ENCODE results near the gene CFC1B. TPM values are rescaled to one million over a fixed set of nuclear protein-coding genes. Genes with fewer than 3 reads are reported as not detected.
"Not testable (repeated sequence)": the region's sequence is repeated elsewhere in the genome, so short reads cannot be mapped to it uniquely, and the experiment has no call there.

Gene CFC1B
- total RNA-seq, result not detected in 2 replicates

DNA sequence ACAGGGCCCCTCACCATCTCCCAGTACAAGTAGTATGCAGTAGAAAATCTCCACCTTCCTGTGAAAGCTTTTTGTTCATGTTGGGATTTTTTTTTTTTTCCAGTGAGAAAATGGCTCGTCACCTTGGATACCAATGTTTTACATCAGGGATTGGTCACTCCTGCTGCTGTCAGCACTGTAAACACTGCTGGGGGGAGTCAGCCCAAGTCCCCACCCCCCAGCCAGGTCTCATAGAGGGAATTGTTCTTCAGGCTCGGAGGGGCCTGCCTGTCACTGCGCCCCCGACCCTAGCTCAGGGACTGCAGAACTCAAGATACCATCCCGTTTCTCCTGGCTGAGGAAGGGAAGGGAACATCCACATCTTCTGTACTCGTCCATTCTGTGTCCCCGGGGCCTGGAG, at the start of gene CFC1B:
Gene CFC1B (plus strand): TSS at position 231 of the 400 bp plus-strand sequence. CDS start 263 bp downstream, outside the sequence.
- H3K9me3 Mint-ChIP-seq; H3K4me3 Mint-ChIP-seq (ENCODE audit: low read depth); DNase-seq (ENCODE audit: low spot score): not testable (repeated sequence)

DNA sequence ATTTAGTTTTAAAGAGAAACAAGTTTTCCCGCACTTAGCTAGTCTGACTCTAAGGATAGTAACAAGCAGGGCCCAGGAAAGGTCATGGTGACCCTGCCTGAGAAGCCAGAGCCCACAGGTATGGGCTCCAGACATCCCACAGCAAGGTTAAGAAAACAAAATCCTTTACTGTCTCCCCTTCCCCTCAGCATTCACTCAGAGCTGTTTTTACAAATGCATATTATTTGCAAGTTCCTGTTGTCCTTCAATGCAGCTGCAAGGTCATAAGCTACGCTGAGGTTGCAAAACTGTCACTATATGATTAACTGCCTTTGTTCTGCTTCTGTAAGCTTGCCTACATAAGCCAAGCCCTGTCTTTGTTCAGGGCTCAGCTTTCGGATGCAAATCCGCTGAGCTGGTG, 29.9 kb upstream of the CFC1B start:
- H3K27ac Mint-ChIP-seq; H3K4me3 Mint-ChIP-seq (ENCODE audit: low read depth); intact Hi-C loops (cut with micrococcal nuclease); H3K36me3 Mint-ChIP-seq (ENCODE audit: low read depth); H3K9me3 Mint-ChIP-seq; DNase-seq (ENCODE audit: low spot score); H3K4me1 Mint-ChIP-seq (ENCODE audit: low read depth); H3K27me3 Mint-ChIP-seq (ENCODE audit: low read depth): not testable (repeated sequence)

More for the DNA sequence above, at the start of gene CFC1B:
- intact Hi-C loops (cut with micrococcal nuclease); H3K36me3 Mint-ChIP-seq (ENCODE audit: low read depth); H3K4me1 Mint-ChIP-seq (ENCODE audit: low read depth); H3K27me3 Mint-ChIP-seq (ENCODE audit: low read depth); H3K27ac Mint-ChIP-seq: not testable (repeated sequence)

DNA sequence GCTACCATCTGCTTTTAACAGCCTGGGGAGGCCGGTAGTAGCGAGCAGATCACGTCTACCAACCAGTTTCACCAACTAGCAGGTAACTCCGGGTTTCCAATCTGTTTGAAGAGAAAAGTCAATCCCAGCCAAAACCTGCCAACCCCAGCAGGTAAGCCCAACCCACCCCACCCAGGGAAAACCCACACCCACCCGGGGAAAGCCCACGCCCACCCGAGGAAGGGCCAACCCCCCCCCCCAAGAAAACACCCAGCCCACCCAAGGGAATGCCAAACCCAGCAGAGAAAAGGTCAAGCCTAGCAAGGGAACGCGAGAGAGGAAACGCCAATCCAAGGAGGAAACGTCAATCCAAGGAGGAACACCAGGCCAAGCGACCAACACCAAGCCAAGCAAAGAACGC, 11.8 kb upstream of the CFC1B start, which contains the start of gene POTEI:
Gene POTEI (minus strand): TSS at position 101 of the 400 bp plus-strand sequence. CDS start 93 bp downstream, at position 8.
- H3K27ac Mint-ChIP-seq; H3K4me1 Mint-ChIP-seq (ENCODE audit: low read depth); H3K4me3 Mint-ChIP-seq (ENCODE audit: low read depth); H3K9me3 Mint-ChIP-seq; DNase-seq (ENCODE audit: low spot score); H3K27me3 Mint-ChIP-seq (ENCODE audit: low read depth); intact Hi-C loops (cut with micrococcal nuclease); H3K36me3 Mint-ChIP-seq (ENCODE audit: low read depth): not testable (repeated sequence)

DNA sequence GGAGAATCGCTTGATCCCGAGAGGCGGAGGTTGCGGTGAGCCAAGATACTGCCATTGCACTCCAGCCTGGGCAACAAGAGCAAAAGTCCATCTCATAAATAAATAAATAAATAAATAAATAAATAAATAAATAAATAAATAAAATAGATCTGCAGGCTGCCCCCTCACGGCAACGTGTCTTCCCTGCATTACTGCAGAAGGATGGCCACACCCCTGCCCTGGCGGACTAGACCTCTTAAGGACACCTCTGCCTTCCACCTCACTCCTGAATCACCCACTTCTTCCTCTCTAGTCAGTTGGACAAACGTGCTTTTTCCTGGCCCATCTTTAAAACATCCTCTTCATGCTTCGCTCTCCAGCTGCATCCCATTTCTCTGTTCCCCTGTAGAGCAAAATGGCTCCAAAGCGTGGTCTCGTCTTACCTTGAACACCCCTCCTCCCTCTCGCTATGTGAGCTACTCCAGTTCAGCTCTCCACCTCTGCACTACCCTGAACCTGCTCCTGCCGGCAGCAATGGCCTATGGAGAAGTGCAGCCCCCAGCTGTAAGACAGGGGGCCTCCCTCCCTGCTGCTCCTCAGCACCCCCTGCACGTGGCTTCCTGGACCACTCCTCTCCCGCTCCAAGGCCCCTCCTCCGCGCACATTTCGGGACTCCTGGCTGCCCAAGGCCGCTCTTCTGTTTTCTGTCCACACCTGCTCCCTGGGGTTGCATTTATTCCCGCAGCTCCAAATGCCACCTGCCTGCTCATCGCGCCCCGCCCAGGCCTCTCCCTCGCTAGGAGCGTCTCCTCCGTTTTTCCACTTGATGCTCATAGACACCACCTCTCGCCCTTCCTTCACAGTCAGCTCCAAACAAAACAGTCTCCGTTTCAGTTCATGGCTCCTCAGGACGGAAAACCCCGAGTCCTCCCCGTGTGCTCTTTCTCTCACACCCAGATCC, 9.9 kb upstream of the CFC1B start:
- H3K9me3 Mint-ChIP-seq; DNase-seq (ENCODE audit: low spot score); intact Hi-C loops (cut with micrococcal nuclease): not testable (repeated sequence)

DNA sequence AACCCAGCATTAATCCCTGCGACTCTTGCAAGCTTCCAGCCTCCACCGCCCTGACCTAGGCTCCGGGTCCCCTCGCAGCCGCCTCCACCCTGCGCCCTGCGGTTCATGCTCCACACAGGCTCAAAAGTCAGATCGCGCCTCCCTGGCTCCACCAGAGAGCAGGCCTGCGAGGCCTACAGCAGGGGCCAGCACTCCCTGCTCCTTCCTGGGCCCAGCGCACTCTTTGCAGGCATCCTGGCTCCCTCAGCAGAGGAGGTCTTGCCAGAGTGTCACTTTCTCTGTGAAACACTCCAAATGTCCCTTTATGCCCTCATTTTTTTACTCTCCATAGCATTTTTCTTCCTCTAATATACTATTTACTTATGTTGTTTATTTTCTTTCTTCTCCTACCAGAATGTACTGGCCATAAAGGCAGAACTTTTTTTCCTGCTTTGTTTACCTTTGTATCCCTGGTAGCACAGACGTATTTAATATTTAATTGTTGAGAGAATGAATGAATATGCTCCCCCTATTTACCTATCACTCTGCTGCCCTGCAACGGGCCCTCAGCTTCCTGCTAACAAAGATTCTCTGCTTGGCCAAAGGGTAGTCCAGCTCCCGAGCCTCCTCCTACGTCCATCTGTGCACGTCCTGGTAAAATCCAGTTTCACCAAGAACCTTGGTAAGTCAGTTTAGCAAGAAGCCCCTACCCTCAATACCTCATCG, 9.1 kb upstream of the CFC1B start:
- H3K27me3 Mint-ChIP-seq (ENCODE audit: low read depth); H3K9me3 Mint-ChIP-seq; H3K36me3 Mint-ChIP-seq (ENCODE audit: low read depth); H3K4me1 Mint-ChIP-seq (ENCODE audit: low read depth); DNase-seq (ENCODE audit: low spot score); H3K4me3 Mint-ChIP-seq (ENCODE audit: low read depth); H3K27ac Mint-ChIP-seq; intact Hi-C loops (cut with micrococcal nuclease): not testable (repeated sequence)

More for the DNA sequence above, 9.9 kb upstream of the CFC1B start:
- not testable (repeated sequence) for H3K27me3 Mint-ChIP-seq (ENCODE audit: low read depth); H3K36me3 Mint-ChIP-seq (ENCODE audit: low read depth); H3K27ac Mint-ChIP-seq; H3K4me1 Mint-ChIP-seq (ENCODE audit: low read depth); H3K4me3 Mint-ChIP-seq (ENCODE audit: low read depth)

DNA sequence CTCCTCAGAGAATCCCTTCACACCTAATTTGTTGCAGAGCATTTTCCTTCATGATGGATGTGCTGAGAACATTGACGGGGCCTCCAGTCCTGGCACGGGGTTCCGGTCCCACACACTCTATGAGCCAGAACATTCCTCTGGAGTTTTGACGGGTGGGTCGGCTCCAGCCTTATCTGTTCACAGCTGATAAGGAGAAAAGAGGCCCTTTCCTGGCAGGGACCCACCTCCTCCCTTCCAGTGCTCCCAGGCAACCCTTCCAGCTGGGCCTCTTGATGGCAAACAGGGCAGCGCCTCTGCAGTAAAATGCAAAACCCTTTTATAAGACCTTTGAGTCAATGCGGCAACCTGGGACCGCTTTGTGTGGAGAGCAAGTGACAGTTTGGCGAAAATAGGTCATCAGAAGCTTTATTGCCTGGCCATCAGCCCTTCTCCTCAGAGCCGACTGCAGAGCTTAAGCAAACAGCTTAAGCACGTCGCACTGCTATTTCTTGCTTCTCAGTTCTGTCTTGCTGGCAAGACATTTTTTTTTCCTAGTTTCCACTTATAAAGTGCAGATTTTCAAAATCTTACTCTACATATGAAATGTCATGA, 2.4 kb upstream of the CFC1B start:
- H3K36me3 Mint-ChIP-seq (ENCODE audit: low read depth); H3K4me1 Mint-ChIP-seq (ENCODE audit: low read depth); H3K27me3 Mint-ChIP-seq (ENCODE audit: low read depth); intact Hi-C loops (cut with micrococcal nuclease); DNase-seq (ENCODE audit: low spot score); H3K9me3 Mint-ChIP-seq; H3K27ac Mint-ChIP-seq; H3K4me3 Mint-ChIP-seq (ENCODE audit: low read depth): not testable (repeated sequence)

DNA sequence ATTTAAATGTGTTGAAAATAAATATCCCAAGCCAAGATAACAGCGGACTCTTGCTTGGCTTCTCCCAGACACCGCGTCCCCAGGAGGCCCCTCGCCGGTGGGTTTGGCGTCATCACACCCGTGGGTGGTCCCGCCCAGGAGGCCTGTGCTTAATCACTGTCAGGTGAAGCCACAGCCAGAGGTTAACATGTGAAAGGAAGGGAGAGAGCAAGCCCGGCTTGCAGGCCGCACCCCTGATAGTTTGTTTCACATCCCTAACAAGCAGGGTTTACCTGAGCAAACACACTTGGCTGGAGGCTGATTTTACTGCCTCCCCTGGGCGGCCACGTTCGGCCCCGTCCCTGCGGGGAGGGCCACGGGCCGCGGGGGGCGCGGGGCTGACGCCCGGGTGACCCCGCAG, 1.4 kb downstream of the CFC1B start:
- H3K4me1 Mint-ChIP-seq (ENCODE audit: low read depth); H3K9me3 Mint-ChIP-seq; H3K27me3 Mint-ChIP-seq (ENCODE audit: low read depth); DNase-seq (ENCODE audit: low spot score); intact Hi-C loops (cut with micrococcal nuclease); H3K4me3 Mint-ChIP-seq (ENCODE audit: low read depth); H3K27ac Mint-ChIP-seq; H3K36me3 Mint-ChIP-seq (ENCODE audit: low read depth): not testable (repeated sequence)

DNA sequence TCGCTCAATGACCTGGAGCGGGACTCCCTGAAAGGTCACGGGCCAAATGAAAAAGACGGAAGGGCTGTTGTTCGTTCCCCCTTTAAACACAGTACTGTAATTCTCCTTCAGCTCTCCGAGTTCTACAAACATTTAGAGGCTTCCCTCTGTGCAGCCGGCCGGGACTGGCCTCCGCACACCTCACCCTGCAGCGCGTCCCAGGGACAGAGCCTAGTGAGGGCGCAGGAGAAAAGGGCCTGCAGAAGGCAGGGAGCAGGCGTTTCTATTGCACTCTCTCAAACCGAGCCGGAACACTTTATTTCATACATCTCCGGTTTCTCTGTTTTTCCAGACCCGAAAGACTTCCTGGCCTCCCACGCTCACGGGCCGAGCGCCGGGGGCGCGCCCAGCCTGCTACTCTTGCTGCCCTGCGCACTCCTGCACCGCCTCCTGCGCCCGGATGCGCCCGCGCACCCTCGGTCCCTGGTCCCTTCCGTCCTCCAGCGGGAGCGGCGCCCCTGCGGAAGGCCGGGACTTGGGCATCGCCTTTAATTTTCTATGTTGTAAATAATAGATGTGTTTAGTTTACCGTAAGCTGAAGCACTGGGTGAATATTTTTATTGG, 6.4 kb downstream of the CFC1B start:
- H3K9me3 Mint-ChIP-seq; intact Hi-C loops (cut with micrococcal nuclease); H3K4me3 Mint-ChIP-seq (ENCODE audit: low read depth); H3K27me3 Mint-ChIP-seq (ENCODE audit: low read depth); H3K4me1 Mint-ChIP-seq (ENCODE audit: low read depth); H3K36me3 Mint-ChIP-seq (ENCODE audit: low read depth); DNase-seq (ENCODE audit: low spot score); H3K27ac Mint-ChIP-seq: not testable (repeated sequence)

DNA sequence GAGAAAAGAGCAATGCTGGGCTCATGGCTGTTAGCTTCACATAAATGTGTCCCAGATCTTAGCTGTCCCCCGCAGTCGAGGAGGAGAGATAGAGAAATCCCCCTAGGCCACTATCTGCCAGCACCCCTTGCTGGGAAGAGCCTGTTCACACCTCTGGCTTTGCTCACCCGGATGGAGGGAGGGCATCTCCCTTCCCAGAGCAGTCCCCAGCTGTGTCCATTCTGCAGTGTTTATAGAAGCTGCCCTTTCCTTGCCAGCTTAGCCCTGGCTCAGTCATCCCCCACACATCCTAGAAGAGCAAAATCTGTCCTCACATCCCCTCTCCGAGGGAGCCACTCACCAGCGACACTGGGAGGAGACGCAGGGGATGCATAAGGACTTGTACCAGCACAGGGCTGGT, 8.5 kb downstream of the CFC1B start:
- H3K27me3 Mint-ChIP-seq (ENCODE audit: low read depth); H3K27ac Mint-ChIP-seq; H3K36me3 Mint-ChIP-seq (ENCODE audit: low read depth); intact Hi-C loops (cut with micrococcal nuclease); H3K9me3 Mint-ChIP-seq; H3K4me1 Mint-ChIP-seq (ENCODE audit: low read depth); H3K4me3 Mint-ChIP-seq (ENCODE audit: low read depth); DNase-seq (ENCODE audit: low spot score): not testable (repeated sequence)

DNA sequence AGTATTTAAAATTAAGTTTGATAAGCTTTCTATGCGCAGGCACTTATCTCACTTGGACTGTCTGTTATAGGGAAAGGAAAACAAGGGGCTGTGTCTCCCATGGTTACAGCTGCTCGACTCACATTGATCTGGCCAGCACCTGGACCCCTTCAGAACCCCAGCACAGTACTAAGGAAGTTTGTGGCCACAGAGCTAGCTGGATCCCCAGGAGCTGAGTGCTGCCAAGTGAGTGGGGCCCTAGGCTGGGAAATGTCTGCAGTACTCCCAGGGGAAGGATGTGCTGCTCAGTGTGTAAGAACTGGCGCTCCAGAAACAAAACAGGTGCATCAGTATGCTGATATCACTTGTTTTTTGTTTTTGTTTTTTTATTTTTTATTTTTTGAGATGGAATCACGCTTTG, 9.2 kb downstream of the CFC1B start:
- DNase-seq (ENCODE audit: low spot score); H3K4me3 Mint-ChIP-seq (ENCODE audit: low read depth); H3K27ac Mint-ChIP-seq; H3K9me3 Mint-ChIP-seq; H3K36me3 Mint-ChIP-seq (ENCODE audit: low read depth); H3K4me1 Mint-ChIP-seq (ENCODE audit: low read depth); H3K27me3 Mint-ChIP-seq (ENCODE audit: low read depth); intact Hi-C loops (cut with micrococcal nuclease): not testable (repeated sequence)

DNA sequence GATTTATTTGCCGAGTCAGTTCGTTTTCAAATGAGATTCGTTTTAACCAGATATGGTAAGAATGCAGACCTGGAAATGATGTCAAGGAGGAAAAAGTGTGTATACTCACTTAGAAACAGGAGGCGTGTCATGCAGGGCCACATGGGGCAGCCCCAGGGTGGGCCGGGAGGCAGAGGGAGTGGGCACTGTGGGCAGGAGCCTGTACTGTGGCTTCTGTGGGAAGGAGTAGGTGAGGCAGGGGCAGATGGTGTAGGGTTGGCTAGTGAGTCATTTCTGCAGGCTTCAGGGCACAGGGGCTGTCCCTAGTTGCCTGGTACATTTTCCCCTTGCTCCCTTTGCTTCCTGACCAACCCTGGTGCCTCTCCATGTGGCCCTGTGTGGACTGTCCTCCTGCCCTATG, 10.2 kb downstream of the CFC1B start:
- DNase-seq (ENCODE audit: low spot score); H3K36me3 Mint-ChIP-seq (ENCODE audit: low read depth); H3K9me3 Mint-ChIP-seq; intact Hi-C loops (cut with micrococcal nuclease); H3K27me3 Mint-ChIP-seq (ENCODE audit: low read depth); H3K4me1 Mint-ChIP-seq (ENCODE audit: low read depth); H3K27ac Mint-ChIP-seq; H3K4me3 Mint-ChIP-seq (ENCODE audit: low read depth): not testable (repeated sequence)

DNA sequence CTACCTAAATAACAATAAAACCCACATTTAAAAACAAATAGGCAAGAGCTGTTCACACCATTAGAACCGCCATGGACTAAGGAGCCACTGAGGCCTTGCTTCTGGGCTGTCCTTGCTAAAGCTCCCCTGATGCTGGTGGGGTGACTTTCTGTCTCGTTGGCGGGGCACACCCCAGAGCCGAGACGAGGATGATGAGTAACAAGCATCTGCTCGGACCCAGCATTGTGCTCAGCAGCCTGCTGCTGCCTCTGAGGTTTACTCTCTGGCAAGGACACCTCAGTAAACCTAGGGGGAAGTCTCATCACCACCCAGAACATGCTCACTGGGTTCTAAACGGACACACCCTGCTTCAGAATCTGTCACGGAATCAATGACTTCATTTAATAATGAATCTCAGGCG, 10.7 kb downstream of the CFC1B start:
- intact Hi-C loops (cut with micrococcal nuclease); H3K27ac Mint-ChIP-seq; DNase-seq (ENCODE audit: low spot score); H3K27me3 Mint-ChIP-seq (ENCODE audit: low read depth); H3K4me1 Mint-ChIP-seq (ENCODE audit: low read depth); H3K4me3 Mint-ChIP-seq (ENCODE audit: low read depth); H3K9me3 Mint-ChIP-seq; H3K36me3 Mint-ChIP-seq (ENCODE audit: low read depth): not testable (repeated sequence)

All from activated T-helper 2 cell treated with anti-CD3 and anti-CD28 coated beads, Interferon-gamma antibody, Interleukin-2, Interleukin-4, amounts not matched to agents 10 μg/mL and 5 μg/mL and 100 μg/mL, durations not matched to agents 14 hours and 24 hours and 36 hours (primary cell).